ENCODE results near the gene DNAJB4.
"Not testable (repeated sequence)": the region's sequence is repeated elsewhere in the genome, so short reads cannot be mapped to it uniquely, and the experiment has no call there.

Gene DNAJB4

GRCh38 chr1:77978969-77979876 lies 25.5 kb upstream of the DNAJB4 start, which contains the start of gene FUBP1:
FUBP1 (minus strand) TSS chr1:77979072; CDS start chr1:77979004, 68 bp downstream.
- Mint-ChIP-seq H3K36me3 (peaks cover 16 to 29% of the 10 kb centered on the region in 2 donors), H3K4me1 (peaks cover 15 to 41% of the 10 kb centered on the region in 2 donors), H3K9me3 (no peaks in the 10 kb centered on the region), H3K4me3 (no peak within 1 kb of the TSS), H3K27me3 (no peaks in the 10 kb centered on the region), H3K27ac (no peak within 1 kb of the TSS)
- peak; percentile 95 for DNase-seq
- peak; percentile 77 to 80 for ATAC-seq (replicated peaks)

- not testable (repeated sequence) for H3K27me3 Mint-ChIP-seq; ATAC-seq (replicated peaks); H3K27ac Mint-ChIP-seq; DNase-seq; H3K9me3 Mint-ChIP-seq
- Mint-ChIP-seq H3K36me3 (peaks cover 10 to 32% of the 10 kb centered on the region in 2 donors), H3K4me1 (peaks cover 19 to 31% of the 10 kb centered on the region in 2 donors), H3K4me3 (peak overlapping the region in 1 of 2 donors; percentile 30)
These were observed 21.3 kb upstream of the DNAJB4 start for GRCh38 chr1:77983352-77983996.

- peaks cover 12 to 35% of the 10 kb centered on the region in 2 donors for H3K36me3 Mint-ChIP-seq
- no peak for ATAC-seq (replicated peaks)
- no peaks in the 10 kb centered on the region for H3K27me3 Mint-ChIP-seq
- H3K4me1 Mint-ChIP-seq, result peaks cover 22 to 36% of the 10 kb centered on the region in 2 donors
- H3K9me3 Mint-ChIP-seq, result no peaks in the 10 kb centered on the region
- no peak for DNase-seq
- H3K27ac Mint-ChIP-seq, result no peak overlapping the region
- H3K4me3 Mint-ChIP-seq, result peak overlapping the region in 1 of 2 donors; percentile 30
These were observed 20.8 kb upstream of the DNAJB4 start for GRCh38 chr1:77983997-77984355.

GRCh38 chr1:77984629-77985028 lies 20.1 kb upstream of the DNAJB4 start:
- ATAC-seq (replicated peaks) (no peak), DNase-seq (no peak)
- Mint-ChIP-seq H3K36me3 (peaks cover 17 to 41% of the 10 kb centered on the region in 2 donors), H3K27me3 (no peaks in the 10 kb centered on the region), H3K27ac (no peak overlapping the region), H3K4me1 (peaks cover 23 to 42% of the 10 kb centered on the region in 2 donors), H3K9me3 (no peaks in the 10 kb centered on the region), H3K4me3 (no peak overlapping the region)

- ATAC-seq (replicated peaks) (peak in 1 of 2 donors; percentile 51), DNase-seq (no peak)
- Mint-ChIP-seq H3K4me3 (no peak overlapping the region), H3K36me3 (peaks cover 22 to 51% of the 10 kb centered on the region in 2 donors), H3K27me3 (no peaks in the 10 kb centered on the region), H3K27ac (no peak overlapping the region), H3K4me1 (peaks cover 27 to 48% of the 10 kb centered on the region in 2 donors), H3K9me3 (no peaks in the 10 kb centered on the region)
These were observed 17.9 kb upstream of the DNAJB4 start for GRCh38 chr1:77986810-77987209.

- no peaks in the 10 kb centered on the region for H3K27me3 Mint-ChIP-seq
- peaks cover 18 to 46% of the 10 kb centered on the region in 2 donors for H3K36me3 Mint-ChIP-seq
- no peak for ATAC-seq (replicated peaks)
- no peak overlapping the region for H3K27ac Mint-ChIP-seq
- H3K4me1 Mint-ChIP-seq, result peaks cover 26 to 48% of the 10 kb centered on the region in 2 donors
- H3K4me3 Mint-ChIP-seq, result no peak overlapping the region
- no peak for DNase-seq
- no peaks in the 10 kb centered on the region for H3K9me3 Mint-ChIP-seq
These were observed 16.8 kb upstream of the DNAJB4 start for GRCh38 chr1:77987919-77988318.

- Mint-ChIP-seq H3K27ac (no peak overlapping the region), H3K4me1 (peaks cover 24 to 40% of the 10 kb centered on the region in 2 donors), H3K27me3 (no peaks in the 10 kb centered on the region), H3K4me3 (no peak overlapping the region), H3K9me3 (no peaks in the 10 kb centered on the region), H3K36me3 (peaks cover 23 to 50% of the 10 kb centered on the region in 2 donors)
- ATAC-seq (replicated peaks) (no peak), DNase-seq (no peak)
These were observed 15.0 kb upstream of the DNAJB4 start for GRCh38 chr1:77989744-77990143.

GRCh38 chr1:77990629-77991204 lies 14.0 kb upstream of the DNAJB4 start:
- ATAC-seq (replicated peaks), result no peak
- no peak for DNase-seq
- Mint-ChIP-seq H3K9me3 (no peaks in the 10 kb centered on the region), H3K27ac (no peak overlapping the region), H3K4me1 (peaks cover 24 to 40% of the 10 kb centered on the region in 2 donors), H3K36me3 (peaks cover 26 to 51% of the 10 kb centered on the region in 2 donors), H3K27me3 (no peaks in the 10 kb centered on the region), H3K4me3 (no peak overlapping the region)

GRCh38 chr1:77991638-77992037 lies 13.1 kb upstream of the DNAJB4 start:
- Mint-ChIP-seq H3K27ac (no peak overlapping the region), H3K4me1 (peaks cover 20 to 40% of the 10 kb centered on the region in 2 donors), H3K4me3 (no peak overlapping the region), H3K36me3 (peaks cover 24 to 47% of the 10 kb centered on the region in 2 donors), H3K27me3 (no peaks in the 10 kb centered on the region), H3K9me3 (no peaks in the 10 kb centered on the region)
- DNase-seq, result no peak
- ATAC-seq (replicated peaks), result no peak

- ATAC-seq (replicated peaks), result no peak
- no peak overlapping the region for H3K4me3 Mint-ChIP-seq
- H3K36me3 Mint-ChIP-seq, result peaks cover 29 to 44% of the 10 kb centered on the region in 2 donors
- no peak for DNase-seq
- no peaks in the 10 kb centered on the region for H3K9me3 Mint-ChIP-seq
- no peak overlapping the region for H3K27ac Mint-ChIP-seq
- H3K4me1 Mint-ChIP-seq, result peaks cover 10 to 26% of the 10 kb centered on the region in 2 donors
- no peaks in the 10 kb centered on the region for H3K27me3 Mint-ChIP-seq
These were observed 10.5 kb upstream of the DNAJB4 start for GRCh38 chr1:77994117-77994705.

- H3K4me1 Mint-ChIP-seq, result peaks cover 2 to 8% of the 10 kb centered on the region in 2 donors
- DNase-seq, result no peak
- no peaks in the 10 kb centered on the region for H3K27me3 Mint-ChIP-seq
- H3K9me3 Mint-ChIP-seq, result no peaks in the 10 kb centered on the region
- H3K4me3 Mint-ChIP-seq, result no peak overlapping the region
- H3K27ac Mint-ChIP-seq, result no peak overlapping the region
- H3K36me3 Mint-ChIP-seq, result peaks cover 19 to 25% of the 10 kb centered on the region in 2 donors
- no peak for ATAC-seq (replicated peaks)
These were observed 8.0 kb upstream of the DNAJB4 start for GRCh38 chr1:77996734-77997133.

- not testable (repeated sequence) for ATAC-seq (replicated peaks); H3K4me3 Mint-ChIP-seq; H3K27me3 Mint-ChIP-seq; DNase-seq; H3K9me3 Mint-ChIP-seq; H3K27ac Mint-ChIP-seq
- H3K4me1 Mint-ChIP-seq, result peaks cover 8 to 22% of the 10 kb centered on the region in 2 donors
- H3K36me3 Mint-ChIP-seq, result peaks cover 11 to 17% of the 10 kb centered on the region in 2 donors
These were observed 4.2 kb upstream of the DNAJB4 start for GRCh38 chr1:78000536-78000935.

- Mint-ChIP-seq H3K27me3 (no peaks in the 10 kb centered on the region), H3K36me3 (peaks cover 0 to 6% of the 10 kb centered on the region in 2 donors), H3K4me1 (peaks cover 8 to 29% of the 10 kb centered on the region in 2 donors), H3K4me3 (peak overlapping the region in 1 of 2 donors; percentile 30), H3K9me3 (no peaks in the 10 kb centered on the region), H3K27ac (peak overlapping the region; percentile 81)
- ATAC-seq (replicated peaks), result no peak
- DNase-seq, result no peak
These were observed 1.5 kb upstream of the DNAJB4 start for GRCh38 chr1:78003070-78003746.

All from stimulated activated naive B cell treated with anti-CD40 and anti-IgM and Interleukin-4, amounts not matched to agents 10 μg/mL and 1 μg/mL and 100 μg/mL, for 72 hours (primary cell).